ENCODE data around the gene IL3.

GRCh38 chr5:132102101-132102701 is 41.7 kb downstream of the IL3 start:
- TF ChIP-seq CTCF (conservative IDR thresholded peaks at IDR 0.05; ENCODE audit: low read length): no peak
- no peak for TF ChIP-seq EZH2phosphoT487 (IDR thresholded peaks at IDR 0.05; ENCODE audit: borderline replicate concordance, low read depth, low read length)

All from OCI-LY7 (cell line).